Frontal cortex (tissue), 4 donors: ENCODE data around the gene DDOST. TPM values are rescaled to one million over a fixed set of nuclear protein-coding genes. Genes with fewer than 3 reads are reported as not detected.
"Not testable (repeated sequence)": the region's sequence is repeated elsewhere in the genome, so short reads cannot be mapped to it uniquely, and the experiment has no call there.

Source experiments
- DNase-seq, 2 donors: peaks; one replicate each; pipeline ENCODE4 v3.0.0; 2012; ENCODE audit warnings: low spot score in 2 of 2
- FAIRE-seq: peaks from 2 replicates; lab custom pipeline; 2012; peaks lifted over from hg19 to GRCh38; lab: Jason Lieb, UNC
- total RNA-seq: library from RNA; depleted of rRNA; stranded (reverse); fragments of >200 nt; gene quantifications from one replicate; pipeline ENCODE4 v1.2.3, GENCODE V29; 2014
- donor health status: control.
- donor health status: control.
- donor health status: control.

The DDOST gene
- total RNA-seq, 1 donor from 2014 or later, result 110 TPM

DNA sequence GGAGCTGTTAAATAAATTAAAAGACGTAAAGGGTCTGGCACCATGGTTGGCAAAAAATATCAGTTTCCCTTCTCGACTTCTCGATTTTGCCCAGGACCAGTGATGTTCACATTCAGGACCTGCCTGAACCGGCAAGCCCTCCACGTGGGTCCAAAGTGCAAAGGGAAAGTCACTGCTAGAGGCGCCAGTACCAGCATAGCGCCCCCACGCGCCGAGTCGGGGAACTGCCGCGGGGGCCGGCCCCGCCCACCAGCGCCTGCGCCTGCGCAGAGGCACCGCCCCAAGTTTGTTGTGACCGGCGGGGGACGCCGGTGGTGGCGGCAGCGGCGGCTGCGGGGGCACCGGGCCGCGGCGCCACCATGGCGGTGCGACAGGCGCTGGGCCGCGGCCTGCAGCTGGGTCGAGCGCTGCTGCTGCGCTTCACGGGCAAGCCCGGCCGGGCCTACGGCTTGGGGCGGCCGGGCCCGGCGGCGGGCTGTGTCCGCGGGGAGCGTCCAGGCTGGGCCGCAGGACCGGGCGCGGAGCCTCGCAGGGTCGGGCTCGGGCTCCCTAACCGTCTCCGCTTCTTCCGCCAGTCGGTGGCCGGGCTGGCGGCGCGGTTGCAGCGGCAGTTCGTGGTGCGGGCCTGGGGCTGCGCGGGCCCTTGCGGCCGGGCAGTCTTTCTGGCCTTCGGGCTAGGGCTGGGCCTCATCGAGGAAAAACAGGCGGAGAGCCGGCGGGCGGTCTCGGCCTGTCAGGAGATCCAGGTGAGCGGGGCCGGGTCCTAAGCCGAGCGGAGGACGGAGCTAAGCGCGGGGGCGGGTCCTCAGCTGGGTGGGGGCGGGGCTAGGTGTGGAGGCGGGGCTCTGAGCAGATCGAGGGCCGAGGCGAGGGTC, 27.7 kb downstream of the DDOST start, which contains the start of gene PINK1:
Gene PINK1 (plus strand): TSS at position 269 of the 875 bp plus-strand sequence. CDS start 91 bp downstream, at position 360.
- FAIRE-seq (no peak), DNase-seq (peak; percentile 87)

DNA sequence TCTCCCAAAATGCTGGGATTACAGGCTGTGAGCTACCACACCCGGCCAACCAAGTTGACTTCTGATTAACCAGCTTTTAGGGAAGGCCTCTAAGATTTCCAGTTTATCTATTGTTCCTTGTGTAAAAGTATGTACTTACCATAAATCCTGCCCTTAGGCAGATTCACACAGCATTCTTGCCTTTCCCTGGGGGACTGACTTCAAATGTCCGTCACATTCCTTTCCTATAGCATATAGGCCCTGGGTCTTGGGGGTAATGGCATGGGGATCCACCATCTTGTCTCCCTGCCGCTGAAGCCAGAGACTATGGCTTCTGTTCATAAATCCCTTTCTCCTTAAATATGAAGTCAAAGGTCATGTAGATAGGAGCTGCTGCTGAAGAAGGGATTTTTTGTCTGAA, 28.8 kb downstream of the DDOST start:
- FAIRE-seq, result no peak
- no peak for DNase-seq

GRCh38 chr1:20630729-20631128, 30.4 kb downstream of the DDOST start:
- FAIRE-seq (no peak), DNase-seq (no peak)

DNA sequence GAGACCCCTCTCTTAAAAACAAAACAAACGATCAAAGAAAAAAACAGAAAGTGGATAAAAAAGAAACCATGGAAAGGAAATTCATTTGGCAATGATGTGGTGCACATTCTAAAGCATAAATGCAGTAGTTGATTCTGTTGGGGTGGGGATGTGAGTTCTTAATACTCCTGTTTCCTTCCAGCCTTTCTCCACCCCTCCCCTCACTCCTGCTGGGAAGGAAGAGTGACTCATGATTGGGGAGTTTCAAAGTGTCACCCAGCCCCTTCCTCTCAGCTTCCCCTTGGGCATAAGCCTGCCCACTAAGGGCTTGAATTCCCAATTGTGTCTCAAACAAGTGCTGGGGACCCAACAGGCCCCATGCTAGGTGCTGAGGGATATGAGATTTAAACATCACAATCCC, 34.6 kb downstream of the DDOST start:
- FAIRE-seq (no peak), DNase-seq (no peak)

DNA sequence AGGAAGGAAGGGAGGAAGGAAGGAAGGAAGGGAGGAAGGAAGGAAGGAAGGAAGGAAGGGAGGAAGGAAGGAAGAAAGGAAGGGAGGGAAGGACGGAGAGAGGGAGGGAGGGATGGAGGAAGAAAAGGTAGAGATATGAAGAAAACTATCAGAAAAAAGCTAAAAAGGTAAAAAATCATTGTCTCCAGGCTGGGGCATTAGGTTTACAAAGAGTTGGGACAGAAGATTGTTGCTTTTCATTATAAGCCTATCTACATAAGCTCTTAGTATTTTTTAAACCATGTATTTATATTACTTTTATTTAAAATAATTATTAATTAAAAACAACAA, 35.1 kb downstream of the DDOST start:
- DNase-seq (no peak), FAIRE-seq (no peak)

- FAIRE-seq, result no peak
- no peak for DNase-seq
Observed at GRCh38 chr1:20625176-20626097, 35.7 kb downstream of the DDOST start.

- no peak for FAIRE-seq
- no peak for DNase-seq
Observed at GRCh38 chr1:20624709-20625108, 36.5 kb downstream of the DDOST start.

DNA sequence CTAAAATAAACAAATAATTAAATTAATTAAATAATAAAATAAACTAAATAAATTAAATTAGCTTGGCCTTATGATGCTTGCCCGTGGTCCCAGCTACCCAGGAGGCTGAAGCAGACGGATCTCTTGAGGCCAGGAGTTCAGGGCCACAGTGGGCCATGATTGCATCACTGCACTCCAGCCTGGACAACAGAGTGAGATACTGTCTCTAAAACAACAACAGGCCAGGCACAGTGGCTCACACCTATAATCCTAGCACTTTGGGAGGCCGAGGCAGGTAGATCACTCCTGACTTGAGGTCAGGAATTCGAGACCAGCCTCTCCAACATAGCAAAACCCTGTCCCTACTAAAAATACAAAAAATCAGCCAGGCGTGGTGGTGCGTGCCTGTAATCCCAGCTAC, 40.2 kb downstream of the DDOST start:
- no peak for FAIRE-seq
- DNase-seq, result no peak

DNA sequence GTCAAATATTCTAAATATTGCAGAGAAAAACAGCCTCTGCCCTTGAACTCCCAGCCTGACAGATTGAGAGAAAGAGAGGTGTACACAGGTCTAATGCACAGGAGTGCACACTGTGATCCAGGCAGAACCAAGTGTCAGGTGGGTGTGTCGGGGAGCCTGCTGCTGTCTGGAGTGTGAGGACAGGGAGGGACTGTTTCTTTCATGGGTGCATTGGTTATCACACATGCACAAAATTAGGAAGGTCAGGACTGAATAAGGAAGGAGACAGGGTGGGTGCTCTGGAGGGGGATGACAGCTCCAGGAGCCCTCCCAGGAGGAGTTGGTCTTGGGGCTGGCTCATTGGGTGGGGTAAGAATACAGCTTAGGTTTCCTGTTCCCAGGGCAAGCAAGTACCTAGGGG, 41.2 kb downstream of the DDOST start:
- DNase-seq, result no peak
- FAIRE-seq, result no peak

- no peak for FAIRE-seq
Observed at GRCh38 chr1:20618550-20618949, 42.6 kb downstream of the DDOST start.

DNA sequence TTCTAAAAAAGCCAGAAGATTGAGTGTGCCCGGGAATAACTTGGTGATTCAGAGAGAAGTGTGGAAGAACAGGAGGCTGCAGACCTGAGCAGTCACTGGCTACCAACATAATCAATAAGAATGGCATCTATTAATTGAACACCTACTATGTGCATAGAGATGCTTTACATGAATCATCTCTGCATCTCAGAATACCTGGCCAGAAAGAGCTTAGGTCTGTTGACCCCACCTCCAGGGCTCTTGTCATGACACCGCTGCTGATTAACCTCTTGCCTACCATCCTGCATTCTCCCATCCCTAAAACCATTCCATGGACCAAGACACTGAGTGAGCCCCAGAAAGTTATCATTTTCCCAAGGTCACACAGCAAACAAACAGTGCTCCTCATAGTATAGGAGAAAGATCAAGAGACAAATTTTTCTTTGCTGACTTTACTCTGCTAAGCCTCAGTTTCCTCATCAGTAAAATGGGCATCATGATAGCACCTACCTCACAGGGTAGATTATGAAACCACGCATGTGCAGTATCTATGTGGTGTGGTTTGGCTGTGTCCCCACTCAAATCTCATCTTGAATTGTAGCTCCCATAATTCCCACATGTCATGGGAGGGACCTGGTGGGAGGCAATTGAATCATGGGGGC, 44.2 kb downstream of the DDOST start:
- FAIRE-seq (no peak), DNase-seq (no peak)

More at GRCh38 chr1:20618550-20618949, 42.6 kb downstream of the DDOST start:
- no peak for DNase-seq

DNA sequence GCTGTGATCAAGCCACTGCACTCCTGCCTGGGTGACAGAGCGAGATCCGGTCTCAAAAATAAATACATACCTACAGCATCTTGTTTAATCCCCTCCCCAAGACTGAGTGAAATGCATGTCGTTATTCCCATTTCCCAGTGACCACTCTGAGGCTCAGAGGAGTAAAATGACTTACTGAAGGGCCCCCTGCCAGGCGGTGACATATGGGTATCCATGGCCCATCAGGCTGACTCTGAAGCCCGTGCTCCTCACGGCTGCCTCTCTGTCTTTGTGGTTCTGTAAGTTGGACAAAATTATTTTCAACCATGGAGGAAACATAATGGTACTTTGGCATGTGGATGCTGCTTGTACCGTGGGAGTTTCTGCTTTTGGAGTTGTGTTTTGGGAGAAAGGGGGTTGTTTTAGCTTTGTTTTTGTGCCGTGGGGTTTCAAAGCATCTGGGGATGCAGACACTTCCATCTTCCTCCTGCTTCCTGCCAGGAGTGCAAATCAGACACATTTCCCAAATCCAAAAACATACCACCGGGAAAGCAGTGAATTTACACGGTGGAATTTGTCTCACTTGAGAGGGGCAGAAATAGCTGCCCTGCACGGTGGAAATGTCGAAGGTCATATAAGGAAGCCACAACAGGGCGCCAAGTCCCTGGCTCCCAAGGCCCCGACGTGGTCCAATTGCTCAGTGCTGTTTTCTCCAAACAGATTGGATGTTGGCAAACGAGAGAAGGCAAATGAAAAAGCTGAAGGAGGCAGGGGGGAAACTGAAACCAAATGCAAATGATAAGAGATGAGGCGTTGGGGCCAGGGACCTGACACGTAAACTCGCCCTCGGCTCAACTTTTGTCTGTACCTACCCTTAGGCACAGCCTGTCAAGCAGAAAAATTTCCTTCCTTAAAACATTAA, 45.0 kb downstream of the DDOST start:
- FAIRE-seq (no peak), DNase-seq (no peak)

DNA sequence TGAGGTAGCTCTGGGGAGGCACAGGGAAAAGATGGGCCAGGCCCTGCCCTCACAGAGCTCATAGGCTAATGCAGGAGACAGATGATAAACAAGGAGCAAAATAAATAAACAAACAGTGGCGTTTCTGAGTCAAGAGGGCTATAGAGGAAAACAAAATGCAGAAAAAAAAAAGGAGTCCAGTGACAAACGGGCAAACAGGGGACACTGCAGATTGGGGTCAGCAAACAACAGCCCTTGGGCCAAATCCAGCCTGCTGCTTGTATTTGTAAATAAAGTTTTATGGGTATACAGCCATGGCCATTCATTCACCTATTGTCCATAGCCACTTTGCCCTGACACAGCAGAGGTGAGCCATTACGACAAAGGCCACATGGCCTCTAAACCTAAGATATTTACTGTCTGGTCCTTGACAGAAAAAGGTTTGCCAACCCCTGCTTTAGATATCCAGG, 47.0 kb downstream of the DDOST start:
- DNase-seq (no peak), FAIRE-seq (no peak)

DNA sequence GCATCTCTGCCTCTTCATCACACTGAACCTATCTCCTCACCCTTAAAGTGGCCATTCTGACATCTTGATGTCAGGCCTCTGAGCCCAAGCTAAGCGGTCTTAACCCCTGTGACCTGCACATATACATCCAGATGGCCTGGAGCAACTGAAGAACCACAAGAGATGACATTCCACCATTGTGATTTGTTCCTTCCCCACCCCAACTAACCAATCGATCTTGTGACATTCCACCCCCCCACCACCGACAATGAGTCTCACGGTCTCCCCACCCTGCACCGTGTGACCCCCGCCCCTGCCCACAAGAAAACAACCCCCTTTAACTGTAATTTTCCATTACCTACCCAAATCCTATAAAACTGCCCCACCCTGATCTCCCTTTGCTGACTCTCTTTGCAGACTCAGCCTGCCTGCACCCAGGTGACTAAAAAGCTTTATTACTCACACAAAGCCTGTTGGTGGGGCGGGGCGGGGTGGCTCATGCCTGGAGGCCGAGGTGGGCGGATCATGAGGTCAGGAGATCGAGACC, 48.9 kb downstream of the DDOST start:
- FAIRE-seq, result no peak
- no peak for DNase-seq

- no peak for DNase-seq
- FAIRE-seq, result no peak
Observed at GRCh38 chr1:20611652-20612051, 49.5 kb downstream of the DDOST start.

DNA sequence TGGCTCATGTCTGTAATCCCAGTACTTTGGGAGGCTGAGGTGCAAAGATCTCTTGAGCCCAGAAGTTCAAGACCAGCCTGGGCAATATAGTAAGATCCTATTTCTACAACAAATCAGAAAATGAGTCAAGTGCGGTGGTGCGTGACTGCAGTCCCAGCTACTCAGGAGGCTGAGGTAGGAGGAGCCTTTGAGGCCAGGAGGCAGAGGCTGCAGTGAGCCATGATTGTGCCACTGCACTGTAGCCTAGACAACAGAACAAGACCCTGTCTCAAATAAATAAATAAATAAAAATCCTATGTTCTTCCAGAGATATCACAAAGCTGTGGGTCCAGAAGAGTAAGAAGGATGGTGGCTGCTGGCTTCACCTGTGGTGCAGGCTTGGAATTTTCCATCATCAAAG, 50.2 kb downstream of the DDOST start:
- DNase-seq, result no peak
- no peak for FAIRE-seq

GRCh38 chr1:20609541-20609940, 51.6 kb downstream of the DDOST start:
- DNase-seq (no peak), FAIRE-seq (no peak)

GRCh38 chr1:20606801-20607570, 54.2 kb downstream of the DDOST start:
- not testable (repeated sequence) for FAIRE-seq, DNase-seq
